Muscle layer of colon (tissue), 2 donors: ENCODE results near the gene VPS54.

ENCODE experiments used
- H3K27ac ChIP-seq: one replicate; pipeline ENCODE4 v1.7.0; 2013; ENCODE audit warnings: low read depth, mild to moderate bottlenecking, low read length, moderate library complexity
- H3K27me3 ChIP-seq, 2 donors: one replicate each; pipeline ENCODE4 v1.7.0; 2013; ENCODE audit warnings: low read length in 2 of 2, mild to moderate bottlenecking in 2 of 2; ENCODE audit not compliant: insufficient read depth in 2 of 2, control insufficient read depth in 1 of 2
- H3K36me3 ChIP-seq: one replicate; pipeline ENCODE4 v1.7.0; 2013; ENCODE audit warnings: mild to moderate bottlenecking, low read length; ENCODE audit not compliant: insufficient read depth
- H3K4me1 ChIP-seq: one replicate; pipeline ENCODE4 v1.7.0; 2013; ENCODE audit warnings: mild to moderate bottlenecking, low read length; ENCODE audit not compliant: insufficient read depth
- H3K4me3 ChIP-seq, 2 donors: one replicate each; pipeline ENCODE4 v1.7.0; 2013; ENCODE audit warnings: low read length in 2 of 2, low read depth in 1 of 2, mild to moderate bottlenecking in 1 of 2, moderate library complexity in 1 of 2
- H3K9ac ChIP-seq: one replicate; pipeline ENCODE4 v1.7.0; 2013; ENCODE audit warnings: low read length
- H3K9me3 ChIP-seq: one replicate; pipeline ENCODE4 v1.7.0; 2013; ENCODE audit warnings: mild to moderate bottlenecking, low read length
- donor health status: abdominal sarcoma.
- donor health status: Adenocarcinoma of cecum.

Gene VPS54

DNA sequence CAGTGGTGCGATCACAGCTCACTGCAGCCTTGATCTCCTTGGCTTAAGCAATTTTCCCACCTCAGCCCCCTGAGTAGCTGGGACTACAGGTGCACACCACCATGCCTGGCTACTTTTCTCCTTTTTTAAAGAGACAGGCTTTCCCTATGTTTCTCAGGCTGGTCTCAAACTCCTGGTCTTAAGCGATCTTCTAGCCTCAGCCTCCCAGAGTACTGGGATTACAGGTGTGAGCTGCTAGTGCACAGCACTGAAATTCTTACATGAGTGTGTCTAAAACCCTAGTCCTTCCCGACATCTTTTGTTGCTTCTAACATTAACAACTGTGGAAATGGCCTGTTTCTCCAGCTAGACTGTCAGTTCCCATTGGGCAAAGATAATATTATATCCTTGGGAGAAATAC lies 174.6 kb downstream of the VPS54 start:
- no peaks in the 10 kb centered on the region for H3K36me3 ChIP-seq
- no peak overlapping the region for H3K27ac ChIP-seq
- peaks cover 30% of the 10 kb centered on the region for H3K4me1 ChIP-seq
- no peaks in the 10 kb centered on the region for H3K9me3 ChIP-seq
- no peak overlapping the region for H3K4me3 ChIP-seq
- no peak overlapping the region for H3K9ac ChIP-seq
- H3K27me3 ChIP-seq = no peaks in the 10 kb centered on the region

GRCh38 chr2:63843791-63844190 lies 175.4 kb downstream of the VPS54 start:
- Histone ChIP-seq H3K9me3 (no peaks in the 10 kb centered on the region), H3K27me3 (no peaks in the 10 kb centered on the region), H3K27ac (no peak overlapping the region), H3K4me3 (no peak overlapping the region), H3K4me1 (peaks cover 24% of the 10 kb centered on the region), H3K36me3 (no peaks in the 10 kb centered on the region), H3K9ac (no peak overlapping the region)

DNA sequence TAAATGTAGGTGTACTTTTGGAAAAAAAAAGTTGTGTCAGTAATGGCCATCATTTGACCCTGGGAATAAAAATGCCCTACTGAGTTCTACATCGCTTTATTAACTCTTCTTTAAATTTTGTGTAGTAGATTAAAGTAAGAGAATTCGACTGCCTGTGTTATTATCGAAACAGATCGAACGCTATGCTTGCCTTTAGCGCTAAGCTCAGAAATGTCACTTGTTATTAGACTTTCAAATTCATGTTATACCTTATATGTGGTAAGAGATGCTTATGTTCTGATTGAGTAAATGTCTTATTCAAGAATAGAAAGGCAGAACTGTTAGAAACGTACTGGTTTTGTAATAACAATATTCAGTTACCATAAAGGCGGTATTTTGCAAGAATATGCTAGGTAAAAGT lies 176.1 kb downstream of the VPS54 start:
- H3K36me3 ChIP-seq = no peaks in the 10 kb centered on the region
- H3K4me3 ChIP-seq = peak overlapping the region; percentile 72 to 79
- H3K27me3 ChIP-seq = no peaks in the 10 kb centered on the region
- H3K9me3 ChIP-seq = no peaks in the 10 kb centered on the region
- no peak overlapping the region for H3K9ac ChIP-seq
- H3K27ac ChIP-seq = no peak overlapping the region
- peaks cover 24% of the 10 kb centered on the region for H3K4me1 ChIP-seq

DNA sequence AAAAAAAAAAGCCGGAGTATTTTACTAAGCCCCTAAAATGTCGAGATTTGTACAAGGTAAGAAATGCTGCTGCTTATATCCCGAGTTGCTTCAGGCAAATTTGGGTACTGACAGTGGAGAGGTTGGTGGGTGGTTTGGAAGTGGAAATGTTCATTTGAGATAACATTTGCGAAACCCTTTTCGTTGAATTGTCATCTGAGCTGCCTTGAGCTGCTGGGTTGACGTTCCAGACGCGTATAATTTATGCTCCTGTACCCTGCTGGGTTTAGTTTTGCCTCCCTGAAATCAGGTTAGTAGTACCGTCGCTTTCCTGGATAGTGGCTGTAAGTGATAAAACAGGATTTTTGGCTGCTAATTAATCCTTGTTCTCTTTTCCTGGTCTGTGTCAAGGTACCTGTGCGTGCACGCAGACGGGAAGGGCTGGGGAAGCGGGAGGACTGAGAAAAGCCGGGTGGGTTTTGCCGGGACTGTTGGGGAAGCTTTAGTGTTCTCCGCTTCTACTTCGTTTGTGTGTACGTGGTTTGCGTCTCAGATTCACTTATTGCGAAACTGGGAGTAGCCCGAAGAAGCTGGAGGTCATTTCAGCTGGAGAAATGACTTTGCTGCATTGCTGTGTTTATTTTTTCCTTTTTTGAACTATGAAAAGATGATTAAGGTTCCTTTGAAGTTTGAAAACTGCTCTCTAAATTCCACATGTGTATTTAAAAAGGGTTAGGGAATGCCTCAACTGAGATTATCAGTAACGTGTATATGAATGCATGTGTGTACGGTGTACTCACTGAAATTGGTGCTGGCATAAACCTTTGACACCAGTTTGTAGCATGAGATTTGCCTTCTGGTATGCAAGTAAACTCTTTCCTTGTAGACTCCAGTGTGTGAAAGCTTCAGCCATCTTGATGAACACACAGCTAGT lies 176.8 kb downstream of the VPS54 start:
- H3K9ac ChIP-seq = peak overlapping the region; percentile 66
- no peaks in the 10 kb centered on the region for H3K27me3 ChIP-seq
- H3K27ac ChIP-seq = peak overlapping the region; percentile 99
- H3K4me3 ChIP-seq = peak overlapping the region; percentile 72 to 79
- no peaks in the 10 kb centered on the region for H3K36me3 ChIP-seq
- H3K4me1 ChIP-seq = peaks cover 20% of the 10 kb centered on the region
- H3K9me3 ChIP-seq = no peaks in the 10 kb centered on the region
